HG02938 (cell line): Measurements from ENCODE around the gene GOLGA8M.
A peak's percentile ranks its signal among the peaks of the same experiment; 100 is the strongest.
"Not testable (repeated sequence)": the region's sequence is repeated elsewhere in the genome, so short reads cannot be mapped to it uniquely, and the experiment has no call there.

ENCODE experiments used
- ATAC-seq: cut with Tn5 transposase; IDR thresholded peaks from one replicate; pipeline ENCODE4 v1.9.1; 2021; ENCODE audit warnings: mild to moderate bottlenecking, moderate library complexity; ENCODE audit not compliant: unreplicated experiment

Gene GOLGA8M

DNA sequence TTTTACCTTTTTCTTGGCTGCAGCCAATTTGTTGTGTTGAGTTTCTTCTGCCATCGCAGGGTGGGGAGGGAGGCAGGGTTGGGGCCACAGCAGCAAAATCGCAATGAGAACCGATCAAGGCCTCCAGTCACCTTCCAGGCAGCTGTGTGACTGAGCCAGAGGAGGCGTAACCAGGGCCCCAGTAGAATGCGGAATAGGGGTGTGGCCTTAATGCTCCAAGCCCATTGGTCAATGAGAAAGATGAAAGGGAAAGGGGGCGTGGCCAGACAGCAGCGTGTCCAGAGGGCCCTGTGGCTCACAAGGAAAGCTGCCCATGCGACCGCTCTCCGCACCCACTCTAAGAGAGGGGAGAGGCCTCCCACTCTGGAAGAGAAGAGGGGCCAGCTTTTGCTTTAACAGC, at the start of gene GOLGA8M:
TSS of gene GOLGA8M (minus strand) at position 152 of the 400 bp plus-strand sequence. CDS start at position 54, 98 bp downstream.
- ATAC-seq: not testable (repeated sequence)

GRCh38 chr15:28742890-28743289, 30.7 kb upstream of the GOLGA8M start:
- ATAC-seq: not testable (repeated sequence)

GRCh38 chr15:28738590-28739292, 26.5 kb upstream of the GOLGA8M start:
- peak; percentile 56 for ATAC-seq

GRCh38 chr15:28738200-28738561, 26.0 kb upstream of the GOLGA8M start:
- ATAC-seq: not testable (repeated sequence)

DNA sequence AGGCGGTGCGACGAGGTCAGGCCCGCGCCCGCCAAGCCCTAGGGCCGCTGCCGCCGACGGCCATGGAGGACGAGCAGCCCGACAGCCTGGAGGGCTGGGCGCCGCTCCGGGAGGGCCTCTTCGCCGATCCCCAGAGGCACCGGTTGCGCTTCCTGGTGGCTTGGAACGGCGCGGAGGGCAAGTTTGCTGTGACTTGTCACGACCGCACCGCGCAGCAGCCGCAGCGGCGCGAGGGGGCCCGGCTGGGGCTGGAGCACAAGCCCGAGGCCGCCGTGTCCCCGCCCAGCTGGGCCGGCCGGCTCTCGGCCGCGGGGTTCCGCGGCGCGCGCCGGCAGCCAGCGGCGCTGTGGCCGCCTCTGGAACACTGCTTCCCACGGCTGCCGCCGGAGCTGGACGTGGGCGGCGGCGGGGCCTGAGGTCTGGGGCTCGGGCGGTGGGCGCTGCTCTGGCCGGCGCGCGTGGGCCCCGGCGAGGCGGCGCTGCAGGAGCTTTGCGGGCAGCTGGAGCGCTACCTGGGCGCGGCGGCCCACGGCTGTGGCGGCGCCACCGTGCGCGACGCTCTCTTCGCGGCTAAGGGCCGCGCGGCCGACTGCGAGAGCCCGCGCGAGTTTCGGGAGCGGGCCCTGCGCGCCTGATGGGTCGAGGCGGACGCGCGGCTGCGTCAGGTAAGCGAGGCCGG, 25.4 kb upstream of the GOLGA8M start:
- ATAC-seq: peak; percentile 54

- ATAC-seq: not testable (repeated sequence)
Observed at GRCh38 chr15:28728061-28728460, 15.8 kb upstream of the GOLGA8M start.

- not testable (repeated sequence) for ATAC-seq
Observed at GRCh38 chr15:28727026-28727425, 14.8 kb upstream of the GOLGA8M start.

DNA sequence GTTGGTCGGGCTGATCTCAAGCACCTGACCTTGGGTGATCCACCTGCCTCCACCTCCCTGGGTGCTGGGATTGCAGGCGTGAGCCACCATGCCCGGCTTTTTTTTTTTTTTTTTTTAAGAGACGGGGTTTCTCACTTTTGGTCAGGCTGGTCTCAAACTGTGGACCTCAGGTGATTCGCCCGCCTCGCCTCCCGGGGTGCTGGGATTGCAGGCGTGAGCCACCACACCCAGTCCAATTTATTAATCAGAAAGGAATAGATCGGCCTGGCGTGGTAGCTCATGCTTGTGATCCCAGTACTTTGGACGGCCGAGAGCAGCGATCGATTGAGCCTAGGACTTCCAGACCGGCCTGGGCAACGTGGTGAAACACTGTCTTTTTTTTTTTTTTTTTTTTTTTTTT, 13.9 kb upstream of the GOLGA8M start:
- ATAC-seq: no peak

GRCh38 chr15:28725556-28725955, 13.3 kb upstream of the GOLGA8M start:
- no peak for ATAC-seq

DNA sequence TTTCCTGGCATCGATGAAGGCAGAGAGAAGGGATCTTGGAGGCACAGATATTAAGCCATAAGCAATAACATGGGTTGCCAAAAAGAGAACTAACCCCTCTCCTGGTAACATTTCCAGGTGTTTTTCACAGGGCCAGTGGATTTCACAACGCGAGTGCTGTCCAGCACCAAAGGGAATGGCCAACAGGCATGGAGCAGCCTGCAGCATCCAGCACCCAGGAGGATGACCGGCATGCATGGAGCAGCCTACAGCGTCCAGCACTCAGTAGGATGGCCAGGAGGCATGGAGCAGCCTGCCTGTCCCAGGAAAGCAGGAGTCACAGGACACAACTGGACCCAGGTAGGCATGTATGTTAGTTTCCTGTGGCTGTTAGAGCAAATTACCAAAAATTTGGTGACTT, 11.8 kb upstream of the GOLGA8M start:
- not testable (repeated sequence) for ATAC-seq

DNA sequence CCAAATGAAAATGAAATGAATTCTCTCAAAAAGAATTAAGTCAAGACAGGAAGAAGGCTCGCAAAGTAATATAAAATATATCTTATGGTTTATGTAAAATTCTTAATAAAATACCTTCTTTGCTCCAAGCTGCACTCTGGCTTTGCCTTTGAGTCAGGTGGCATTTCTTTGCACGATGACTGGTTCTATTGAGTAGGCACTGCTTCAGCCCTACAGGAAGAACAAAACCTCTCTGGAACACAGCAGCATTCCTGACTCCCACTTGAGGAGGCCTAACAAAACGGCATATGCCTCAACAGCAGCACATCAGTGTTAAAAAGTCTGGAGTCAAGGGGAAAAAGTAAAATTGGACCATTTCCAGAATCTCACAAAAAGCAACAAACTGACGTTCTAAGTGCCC, 7.4 kb upstream of the GOLGA8M start:
- ATAC-seq: not testable (repeated sequence)

GRCh38 chr15:28718576-28718975, 6.4 kb upstream of the GOLGA8M start:
- not testable (repeated sequence) for ATAC-seq

DNA sequence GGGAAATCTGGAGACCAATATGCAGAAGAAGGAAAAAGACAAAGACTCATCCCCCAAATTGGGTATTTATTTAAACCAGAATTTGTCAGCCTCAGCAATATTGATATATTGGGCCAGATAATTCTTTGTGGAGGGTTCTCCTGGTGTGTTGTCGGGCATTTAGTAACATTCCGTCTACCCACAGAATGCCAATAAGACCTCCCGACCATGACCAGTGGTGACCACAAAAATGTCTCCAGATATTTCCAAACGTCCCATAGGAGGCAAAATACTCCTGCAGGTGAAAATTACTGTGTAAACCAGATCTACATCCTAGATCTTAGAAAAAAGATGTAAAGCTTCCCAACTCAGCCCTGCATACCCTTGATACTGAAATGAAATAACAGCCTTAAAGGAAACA, 2.0 kb upstream of the GOLGA8M start:
- not testable (repeated sequence) for ATAC-seq

GRCh38 chr15:28703927-28704326, 8.3 kb downstream of the GOLGA8M start:
- ATAC-seq: not testable (repeated sequence)

GRCh38 chr15:28702427-28702826, 9.8 kb downstream of the GOLGA8M start:
- ATAC-seq: not testable (repeated sequence)

- ATAC-seq: not testable (repeated sequence)
Observed at GRCh38 chr15:28694006-28694751, 18.0 kb downstream of the GOLGA8M start.

- not testable (repeated sequence) for ATAC-seq
Observed at GRCh38 chr15:28693021-28693420, 19.2 kb downstream of the GOLGA8M start.

DNA sequence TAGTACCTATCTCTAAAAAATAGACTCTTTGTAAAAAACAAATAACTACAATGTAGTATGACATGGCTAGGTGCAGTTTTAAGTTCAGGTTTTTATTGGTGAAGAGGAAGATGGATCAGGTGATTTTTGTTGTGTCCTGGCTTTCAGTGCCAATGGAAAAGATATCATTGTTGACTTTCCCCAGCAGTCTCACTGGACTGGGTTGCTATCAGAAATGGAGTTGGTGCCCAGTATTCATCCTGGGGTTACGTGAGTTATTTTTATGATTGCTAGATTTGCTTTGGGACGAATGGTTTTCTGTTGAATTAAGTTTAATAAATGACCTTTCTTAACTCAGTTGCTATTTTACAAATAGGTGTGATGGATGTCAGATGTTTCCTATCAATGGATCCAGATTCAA, 38.7 kb downstream of the GOLGA8M start:
- ATAC-seq: not testable (repeated sequence)

DNA sequence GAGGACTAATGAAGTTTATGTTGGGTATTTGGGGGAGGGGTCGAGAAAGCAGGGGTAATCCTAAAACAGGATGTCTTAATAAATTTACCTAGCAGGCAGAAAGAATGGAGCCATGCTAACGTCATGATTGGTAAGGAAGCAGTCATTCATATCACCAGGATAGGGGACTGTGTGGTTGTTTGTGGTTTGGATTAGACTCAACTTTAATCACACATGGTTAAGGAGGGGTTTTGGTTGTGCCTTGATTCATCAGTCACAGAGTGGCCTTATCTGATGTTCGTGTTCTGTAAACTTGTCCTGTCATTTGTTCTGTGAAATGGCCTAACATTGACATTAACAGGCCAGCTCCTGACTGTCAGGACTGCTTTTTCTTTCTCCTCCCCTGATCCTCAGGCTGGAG, 40.1 kb downstream of the GOLGA8M start:
- ATAC-seq: not testable (repeated sequence)

GRCh38 chr15:28666402-28666801, 45.8 kb downstream of the GOLGA8M start:
- ATAC-seq: not testable (repeated sequence)

- ATAC-seq: not testable (repeated sequence)
Observed at GRCh38 chr15:28664575-28664974, 47.6 kb downstream of the GOLGA8M start.
